HG03108 (cell line): ENCODE measurements around the gene DYNLT2.

Experiments used
- ATAC-seq: cut with Tn5 transposase; IDR thresholded peaks from one replicate; pipeline ENCODE4 v1.9.1; 2021; ENCODE audit warnings: moderate library complexity; ENCODE audit not compliant: unreplicated experiment

DYNLT2 gene

GRCh38 chr6:169751242-169752073 is at the start of gene DYNLT2, which contains the start of gene ERMARD:
Gene DYNLT2 (minus strand): TSS chr6:169751572. CDS start chr6:169751458, 114 bp downstream.
Gene ERMARD (plus strand): TSS chr6:169751622. CDS start chr6:169751658, 36 bp downstream.
- ATAC-seq = peak; percentile 93

- no peak for ATAC-seq
Measured at GRCh38 chr6:169800668-169801395, 49.5 kb upstream of the DYNLT2 start.

GRCh38 chr6:169800116-169800667 is 48.8 kb upstream of the DYNLT2 start:
- ATAC-seq = no peak

- no peak for ATAC-seq
Measured at GRCh38 chr6:169799474-169799926, 48.1 kb upstream of the DYNLT2 start.

- no peak for ATAC-seq
Measured at GRCh38 chr6:169798764-169799473, 47.5 kb upstream of the DYNLT2 start.

- no peak for ATAC-seq
Measured at GRCh38 chr6:169795196-169795595, 43.8 kb upstream of the DYNLT2 start.

GRCh38 chr6:169794317-169795055 is 43.1 kb upstream of the DYNLT2 start:
- ATAC-seq = no peak

- ATAC-seq = no peak
Measured at GRCh38 chr6:169793408-169793807, 42.0 kb upstream of the DYNLT2 start.

GRCh38 chr6:169792306-169793015 is 41.1 kb upstream of the DYNLT2 start:
- no peak for ATAC-seq

GRCh38 chr6:169791721-169792131 is 40.4 kb upstream of the DYNLT2 start:
- no peak for ATAC-seq

GRCh38 chr6:169789944-169790927 is 38.9 kb upstream of the DYNLT2 start:
- peak; percentile 97 for ATAC-seq

GRCh38 chr6:169789146-169789943 is 38.0 kb upstream of the DYNLT2 start:
- ATAC-seq = no peak

- no peak for ATAC-seq
Measured at GRCh38 chr6:169788809-169789145, 37.4 kb upstream of the DYNLT2 start.

GRCh38 chr6:169787797-169788196 is 36.4 kb upstream of the DYNLT2 start:
- ATAC-seq = no peak

GRCh38 chr6:169786349-169786748 is 35.0 kb upstream of the DYNLT2 start:
- ATAC-seq = no peak

- no peak for ATAC-seq
Measured at GRCh38 chr6:169785566-169785965, 34.2 kb upstream of the DYNLT2 start.

GRCh38 chr6:169784821-169785340 is 33.5 kb upstream of the DYNLT2 start:
- ATAC-seq = no peak
